Renal pelvis (tissue), 4 donors: ENCODE results near the gene XBP1. TPM values are rescaled to one million over a fixed set of nuclear protein-coding genes. Genes with fewer than 3 reads are reported as not detected.
A peak's percentile ranks its signal among the peaks of the same experiment; 100 is the strongest.
"Not testable (repeated sequence)": the region's sequence is repeated elsewhere in the genome, so short reads cannot be mapped to it uniquely, and the experiment has no call there.

ENCODE experiments used
- DNase-seq: peaks from one replicate; pipeline ENCODE4 v3.0.0-alpha.2; 2013
- polyA plus RNA-seq, 3 donors: library from polyadenylated mRNA; unstranded; fragments of 120-200 nt; gene quantifications; one replicate each; pipeline ENCODE4 v1.2.1, GENCODE V29; 2013; ENCODE audit not compliant: insufficient read length in 3 of 3

Gene XBP1
- polyA plus RNA-seq, 3 donors: 136 to 156 (median 150) TPM

DNA sequence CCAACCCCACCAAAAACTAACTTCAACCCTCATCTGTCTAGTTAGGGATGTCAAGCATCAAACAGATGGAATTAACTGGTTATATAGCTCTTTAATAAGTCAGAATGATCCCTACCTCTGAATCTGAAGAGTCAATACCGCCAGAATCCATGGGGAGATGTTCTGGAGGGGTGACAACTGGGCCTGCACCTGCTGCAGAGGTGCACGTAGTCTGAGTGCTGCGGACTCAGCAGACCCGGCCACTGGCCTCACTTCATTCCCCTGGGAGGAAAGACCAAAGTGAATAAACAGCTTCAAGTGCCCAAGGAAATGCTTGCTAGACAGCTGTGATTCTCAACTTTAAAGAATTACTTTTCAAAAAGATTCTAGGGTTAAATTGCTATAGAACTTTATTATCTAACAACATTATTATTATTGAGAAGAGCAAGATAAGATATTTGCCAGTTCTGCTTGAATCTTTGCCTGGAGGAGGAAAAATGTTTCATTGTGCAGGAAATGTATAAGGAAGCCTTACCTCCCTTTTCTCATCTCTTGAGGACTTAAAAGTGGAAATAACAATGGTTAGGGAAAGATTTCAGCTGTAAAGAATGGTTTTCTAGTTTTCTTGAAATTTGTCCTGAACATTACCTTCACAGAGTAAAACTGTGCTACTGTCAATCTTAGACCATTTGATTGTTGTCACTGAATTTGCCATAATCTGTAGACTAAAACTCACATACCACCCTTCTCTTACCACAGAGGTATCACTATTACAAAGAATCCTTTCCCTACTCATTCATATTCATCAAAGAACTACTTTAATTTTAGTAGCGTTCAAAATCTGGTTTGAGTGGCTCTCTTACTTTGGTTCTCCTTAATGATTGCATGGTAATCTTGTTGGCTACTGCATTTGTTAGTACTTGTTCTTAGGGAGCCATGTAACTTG is 4.2 kb downstream of the XBP1 start:
- no peak for DNase-seq

DNA sequence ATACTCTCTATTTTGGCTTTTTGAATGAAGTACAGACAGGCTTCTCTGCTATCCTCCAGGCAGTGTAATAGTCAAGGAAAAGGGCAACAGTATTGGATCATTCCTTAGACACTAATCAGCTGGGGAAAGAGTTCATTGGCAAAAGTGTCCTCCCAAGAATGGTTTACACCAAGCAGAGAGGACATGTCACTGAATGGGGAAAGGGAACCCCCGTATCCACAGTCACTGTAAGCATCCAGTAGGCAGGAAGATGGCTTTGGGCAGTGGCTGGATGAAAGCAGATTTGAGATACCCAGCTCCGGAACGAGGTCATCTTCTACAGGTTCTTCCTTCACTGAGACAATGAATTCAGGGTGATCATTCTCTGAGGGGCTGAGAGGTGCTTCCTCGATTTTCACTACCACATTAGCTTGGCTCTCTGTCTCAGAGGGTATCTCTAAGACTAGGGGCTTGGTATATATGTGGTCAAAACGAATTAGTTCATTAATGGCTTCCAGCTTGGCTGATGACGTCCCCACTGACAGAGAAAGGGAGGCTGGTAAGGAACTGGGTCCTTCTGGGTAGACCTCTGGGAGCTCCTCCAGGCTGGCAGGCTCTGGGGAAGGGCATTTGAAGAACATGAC is 5.2 kb downstream of the XBP1 start:
- no peak for DNase-seq

DNA sequence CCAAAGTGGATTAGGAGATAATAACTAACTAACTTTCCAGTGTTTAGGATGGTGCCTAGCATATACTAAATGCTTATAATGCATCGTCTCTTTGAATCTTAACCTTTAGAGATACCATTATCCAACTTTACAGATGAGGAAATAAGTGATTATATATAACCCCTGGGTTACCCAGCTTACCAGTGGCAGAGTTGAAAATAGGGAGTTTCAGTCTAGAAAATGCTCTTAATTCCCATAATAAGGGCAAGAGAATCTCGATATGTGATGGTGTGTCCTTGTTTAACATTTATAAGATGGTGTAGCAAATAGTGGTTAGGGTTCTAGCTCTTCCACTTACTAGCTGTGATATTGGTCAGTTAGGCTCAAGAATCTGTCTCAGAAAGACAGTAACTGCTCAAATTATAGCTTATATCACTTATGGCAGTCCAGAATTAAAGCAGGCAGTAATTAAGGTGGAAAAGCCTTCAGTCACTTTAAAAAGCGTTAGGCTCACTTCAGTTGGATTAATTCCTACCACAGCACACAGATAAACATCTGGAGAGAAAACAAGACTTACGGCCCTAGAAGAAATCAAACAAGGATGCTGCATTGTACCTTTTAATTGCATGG is 6.3 kb downstream of the XBP1 start:
- DNase-seq: no peak

DNA sequence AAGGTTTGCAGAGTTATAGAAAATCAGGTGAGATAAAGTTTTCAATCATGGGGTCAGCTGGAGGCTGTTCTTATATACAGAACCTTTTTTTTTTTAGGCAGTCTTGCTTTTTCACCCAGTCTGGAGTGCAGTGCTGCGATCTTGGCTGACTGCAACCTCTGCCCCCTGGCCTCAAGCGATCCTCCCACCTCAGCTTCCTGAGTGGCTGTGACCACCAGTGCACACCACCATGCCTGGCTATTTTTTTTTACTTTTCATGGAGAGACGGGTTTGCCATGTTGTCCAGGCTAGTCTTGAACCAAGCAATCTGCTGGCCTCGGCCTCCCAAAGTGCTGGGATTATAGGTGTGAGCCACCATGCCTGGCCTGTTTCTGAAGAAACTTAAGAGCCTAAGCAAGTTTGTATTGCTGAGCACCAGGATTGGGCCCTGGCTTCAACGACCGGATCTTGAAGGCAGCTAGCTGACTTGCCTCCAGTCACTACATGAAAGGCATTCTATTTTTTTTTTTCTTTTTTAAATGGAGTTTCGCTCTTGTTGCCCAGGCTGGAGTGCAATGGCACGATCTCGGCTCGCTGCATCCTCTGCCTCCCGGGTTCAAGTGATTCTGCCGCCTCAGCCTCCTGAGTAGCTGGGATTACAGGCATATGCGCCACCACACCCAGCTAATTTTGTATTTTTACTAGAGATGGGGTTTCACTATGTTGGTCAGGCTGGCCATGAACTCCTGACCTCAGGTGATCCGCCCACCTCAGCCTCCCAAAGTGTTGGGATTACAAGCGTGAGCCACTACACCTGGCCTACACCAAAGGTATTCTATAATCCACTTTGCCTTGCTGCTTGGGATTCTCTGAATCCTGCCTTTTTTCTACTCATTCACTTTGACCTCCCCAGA is 7.6 kb downstream of the XBP1 start:
- DNase-seq: no peak

DNA sequence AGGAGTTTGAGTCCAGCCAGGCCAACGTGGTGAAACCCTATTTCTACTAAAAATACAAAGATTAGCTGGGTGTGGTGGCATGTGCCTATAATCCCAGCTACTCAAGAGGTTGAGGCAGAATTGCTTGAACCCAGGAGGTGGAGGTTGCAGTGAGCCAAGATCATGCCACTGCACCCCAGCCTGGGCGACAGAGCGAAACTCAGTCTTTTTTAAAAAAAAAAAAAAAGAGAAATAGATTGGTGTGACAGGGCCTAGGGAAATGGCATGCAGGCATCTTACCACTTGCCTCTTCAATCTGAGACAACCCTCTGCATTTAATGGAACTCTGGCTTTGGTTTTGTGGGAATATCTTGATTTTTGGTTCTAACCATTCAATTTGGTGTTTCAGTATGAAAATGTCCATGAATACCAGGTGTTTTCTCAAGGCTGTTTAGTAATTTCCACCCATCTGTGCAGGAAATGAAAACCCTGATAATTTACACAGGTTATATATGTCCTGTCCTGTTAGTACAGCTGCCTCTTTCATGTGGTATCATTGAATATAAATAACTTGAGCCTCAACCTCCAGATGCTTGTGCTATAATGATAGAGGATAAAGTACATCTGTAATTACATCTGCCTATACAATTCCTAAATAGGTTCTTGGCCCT is 8.4 kb downstream of the XBP1 start:
- DNase-seq: no peak

DNA sequence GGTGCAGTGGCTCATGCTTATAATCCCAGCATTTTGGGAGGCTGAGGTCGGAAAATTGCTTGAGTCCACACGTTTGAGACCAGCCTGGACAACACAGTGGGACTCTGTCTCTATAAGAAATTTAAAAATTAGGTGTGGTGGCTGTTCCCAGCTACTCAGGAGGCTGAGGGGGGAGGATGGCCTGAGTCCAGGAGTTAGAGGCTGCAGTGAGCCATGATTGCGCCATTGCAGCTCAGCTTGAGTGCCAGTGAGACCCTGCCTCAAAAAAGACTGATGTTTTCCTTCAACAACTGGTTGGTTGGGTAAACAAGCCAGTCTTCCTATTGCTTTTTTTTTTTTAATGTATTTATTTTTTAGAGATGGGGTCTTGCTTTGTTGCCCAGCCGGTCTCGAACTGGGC is 9.2 kb downstream of the XBP1 start:
- no peak for DNase-seq

DNA sequence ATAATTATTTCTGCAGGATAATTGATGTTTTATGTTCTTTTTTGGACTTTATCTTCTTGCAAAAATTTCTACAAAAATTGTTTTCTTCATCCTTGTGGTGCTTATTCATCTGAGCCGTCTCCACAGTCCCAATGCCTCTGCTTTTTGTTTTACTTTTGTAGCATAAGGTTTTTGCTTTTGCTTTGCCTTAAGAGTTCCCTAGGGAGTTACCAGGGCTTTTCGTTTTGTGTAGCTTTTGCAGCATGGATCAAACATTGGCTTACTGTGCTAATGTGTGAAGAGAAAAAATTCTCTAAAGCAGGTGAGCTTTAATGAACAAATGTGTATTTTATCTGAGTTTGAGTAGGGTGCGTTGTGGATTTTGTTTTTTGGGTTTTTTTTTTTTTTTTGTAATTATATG is 11.8 kb downstream of the XBP1 start:
- DNase-seq: no peak

DNA sequence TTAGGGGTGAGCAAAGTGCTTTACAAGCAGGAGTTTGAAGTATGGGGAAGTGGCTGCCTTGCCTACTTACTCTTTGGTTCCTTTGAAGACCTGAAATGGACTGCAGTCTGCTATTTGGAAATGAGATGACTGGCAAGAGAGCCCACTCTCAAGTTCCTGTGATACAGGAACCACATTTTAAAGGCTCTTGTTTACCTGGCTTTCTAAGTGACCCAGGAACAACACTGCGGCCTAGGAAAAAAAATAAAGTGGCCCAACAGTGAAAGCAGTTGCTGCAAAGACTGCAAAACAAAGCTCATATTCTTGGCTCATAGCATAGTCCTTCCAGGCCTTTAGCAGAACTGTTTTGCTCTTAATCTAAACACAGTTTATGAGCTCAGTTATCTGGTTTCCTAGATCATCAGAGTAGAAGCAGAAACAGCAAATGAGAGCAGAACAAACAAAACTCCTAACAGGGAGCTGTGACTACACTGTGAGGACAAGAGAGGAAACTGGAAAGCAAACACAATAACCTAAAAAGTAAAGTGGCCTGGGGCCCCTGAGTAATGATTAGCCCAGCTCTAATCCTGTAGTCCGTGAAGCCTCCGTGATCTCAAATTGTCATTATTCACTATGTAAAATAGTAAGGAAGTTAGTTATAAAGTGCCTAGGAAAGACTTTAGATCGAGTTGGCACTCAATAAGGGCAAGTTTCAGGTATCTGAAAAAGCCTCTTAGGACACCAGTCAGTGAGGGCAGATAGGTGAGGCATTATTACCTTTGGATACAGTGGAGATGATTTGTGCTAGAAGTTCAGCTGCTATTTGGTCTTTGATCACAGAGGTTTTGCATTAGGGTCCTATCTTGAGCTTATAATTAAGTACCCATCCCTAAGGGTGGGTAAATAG is 16.3 kb downstream of the XBP1 start:
- no peak for DNase-seq

DNA sequence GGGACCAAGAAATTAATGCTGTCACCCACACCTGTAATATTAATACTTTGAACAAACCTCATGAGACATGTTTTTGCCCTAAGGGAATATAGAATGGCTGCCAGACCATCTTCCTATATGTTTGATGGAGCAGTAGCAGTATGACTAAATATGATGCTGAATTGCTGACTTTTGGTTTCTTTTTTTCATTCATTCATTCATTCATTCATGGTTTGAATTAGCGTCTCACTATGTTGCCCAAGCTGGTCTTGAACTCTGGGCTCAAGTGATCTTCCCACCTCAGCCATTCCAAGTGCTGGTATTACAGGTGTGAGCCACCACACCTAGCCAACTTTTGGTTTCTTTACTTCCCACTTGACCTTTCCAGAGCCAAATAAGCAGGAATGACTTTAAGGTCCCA is 20.1 kb downstream of the XBP1 start:
- DNase-seq: no peak

DNA sequence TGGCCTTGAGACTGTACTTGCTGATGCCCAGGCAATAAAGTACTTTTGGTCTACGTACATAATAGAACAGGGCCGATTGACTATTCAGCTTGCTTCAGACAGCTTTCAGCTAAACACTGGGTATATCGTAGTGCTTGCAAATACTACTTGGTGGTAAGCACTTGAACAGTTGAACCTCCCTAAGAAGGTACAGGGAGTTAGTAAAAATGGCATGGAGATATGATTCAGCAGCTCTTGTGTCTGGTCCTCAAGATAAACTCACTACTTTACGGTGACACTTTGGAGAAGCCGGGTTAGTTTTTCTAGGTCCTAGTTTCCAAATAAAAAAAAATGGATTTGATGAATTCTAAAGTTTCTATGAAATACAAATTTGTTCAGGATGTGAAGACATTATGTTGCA is 20.5 kb downstream of the XBP1 start:
- DNase-seq: no peak

DNA sequence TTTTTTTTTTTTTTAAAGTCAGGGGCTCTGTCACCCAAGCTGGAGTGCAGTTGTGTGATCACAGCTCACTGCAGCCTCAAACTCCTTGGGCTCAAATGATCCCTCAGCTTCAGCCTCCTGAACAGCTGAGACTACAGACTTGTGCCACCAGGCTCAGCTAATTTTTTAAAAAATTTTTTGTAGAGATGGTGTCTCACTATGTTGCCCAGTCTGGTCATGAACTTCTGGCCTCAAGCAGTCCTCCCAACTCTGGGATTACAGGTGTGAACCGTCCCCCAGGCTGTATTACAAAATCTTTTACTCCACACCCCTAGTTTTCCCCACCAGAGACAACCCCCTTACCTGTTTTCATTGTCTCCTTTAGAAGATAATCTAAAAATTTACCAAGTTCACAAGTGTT is 26.0 kb downstream of the XBP1 start:
- no peak for DNase-seq

DNA sequence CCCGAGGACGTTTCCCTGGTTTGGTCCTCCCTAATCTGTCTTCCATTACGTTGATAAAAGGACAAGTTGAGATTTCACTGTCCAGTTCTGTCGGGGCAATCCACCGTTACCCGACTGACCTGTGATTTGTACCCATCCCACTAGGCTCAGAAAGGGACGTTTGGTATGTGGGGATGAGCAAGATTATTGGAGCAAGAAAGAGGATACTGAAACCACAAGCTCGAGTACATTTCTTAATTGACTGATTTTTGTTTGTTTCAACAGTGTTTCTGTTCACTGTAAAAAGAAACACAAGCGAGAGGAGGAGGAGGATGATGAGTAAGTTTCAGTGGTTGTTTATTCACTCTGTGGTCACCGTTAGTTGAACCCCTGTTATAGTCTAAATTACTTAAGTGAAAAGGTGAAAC is 26.9 kb downstream of the XBP1 start:
- DNase-seq: peak; percentile 31

DNA sequence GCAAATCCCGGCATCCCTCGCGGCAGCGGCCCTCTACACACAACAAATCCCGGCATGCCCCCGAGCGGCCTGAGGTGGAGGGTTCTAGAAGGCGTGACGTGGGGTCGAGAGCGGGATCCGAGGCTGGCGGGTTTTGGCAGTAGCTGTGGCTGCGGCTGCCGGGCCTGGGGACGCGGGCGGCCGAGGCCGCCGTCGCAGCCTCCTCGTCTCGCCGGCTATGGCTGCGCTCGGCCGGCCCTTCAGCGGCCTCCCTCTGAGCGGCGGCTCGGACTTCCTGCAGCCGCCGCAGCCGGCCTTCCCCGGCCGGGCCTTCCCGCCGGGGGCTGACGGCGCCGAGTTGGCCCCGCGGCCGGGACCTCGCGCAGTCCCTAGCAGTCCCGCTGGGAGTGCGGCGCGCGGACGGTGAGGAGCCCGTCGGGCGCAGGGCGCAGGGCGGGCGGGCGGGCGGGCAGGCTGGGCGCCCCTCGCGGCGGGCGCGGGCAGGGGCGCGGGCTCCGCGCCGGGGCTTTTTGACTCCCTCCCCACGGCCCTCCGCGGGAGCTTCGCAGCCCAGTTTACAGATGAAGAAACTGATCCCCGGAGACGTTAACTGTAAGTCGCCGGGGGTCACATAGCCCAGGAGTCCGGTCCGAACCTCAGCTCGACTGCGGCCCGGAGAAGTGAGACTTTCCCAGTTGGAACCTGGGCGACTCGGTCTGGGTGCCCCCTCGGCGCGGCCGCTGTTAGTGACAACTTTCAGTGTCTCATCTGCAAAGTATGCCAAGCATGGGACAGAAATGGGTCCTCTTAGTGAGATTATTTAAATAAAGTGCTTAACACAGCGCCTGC is 27.5 kb downstream of the XBP1 start, which contains the start of gene CCDC117:
Gene CCDC117, plus strand, starts transcription at position 63 of the 828 bp plus-strand sequence. Its CDS starts 155 bp downstream, at position 218.
- DNase-seq: peak; percentile 97

DNA sequence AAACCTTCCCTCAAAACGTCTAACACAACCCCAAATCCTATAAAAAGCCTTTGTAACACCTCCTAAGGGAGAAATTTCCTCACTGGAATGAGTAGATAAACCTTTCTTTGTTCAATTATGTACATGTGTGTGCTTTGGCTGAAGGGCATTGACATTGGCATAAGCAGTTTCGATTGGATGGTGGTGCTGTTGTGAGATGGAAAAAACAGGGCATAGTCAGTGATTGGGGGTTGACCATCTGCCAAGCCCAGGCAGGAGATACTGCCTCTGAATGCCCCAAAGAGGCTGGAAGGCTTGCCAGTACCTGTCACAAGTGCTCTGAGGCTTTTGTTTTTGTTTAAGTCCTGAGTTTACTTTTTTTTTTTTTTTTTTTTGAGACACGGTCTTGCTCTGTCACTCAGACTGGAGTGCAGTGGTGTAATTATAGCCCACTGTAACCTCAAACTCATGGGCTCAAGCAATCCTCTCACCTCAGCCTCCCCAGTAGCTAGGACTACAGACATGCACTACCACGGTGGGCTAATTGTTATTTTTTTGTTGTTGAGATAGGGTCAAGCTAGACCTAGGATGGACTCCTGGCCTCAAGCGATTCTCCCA is 29.1 kb downstream of the XBP1 start:
- no peak for DNase-seq

DNA sequence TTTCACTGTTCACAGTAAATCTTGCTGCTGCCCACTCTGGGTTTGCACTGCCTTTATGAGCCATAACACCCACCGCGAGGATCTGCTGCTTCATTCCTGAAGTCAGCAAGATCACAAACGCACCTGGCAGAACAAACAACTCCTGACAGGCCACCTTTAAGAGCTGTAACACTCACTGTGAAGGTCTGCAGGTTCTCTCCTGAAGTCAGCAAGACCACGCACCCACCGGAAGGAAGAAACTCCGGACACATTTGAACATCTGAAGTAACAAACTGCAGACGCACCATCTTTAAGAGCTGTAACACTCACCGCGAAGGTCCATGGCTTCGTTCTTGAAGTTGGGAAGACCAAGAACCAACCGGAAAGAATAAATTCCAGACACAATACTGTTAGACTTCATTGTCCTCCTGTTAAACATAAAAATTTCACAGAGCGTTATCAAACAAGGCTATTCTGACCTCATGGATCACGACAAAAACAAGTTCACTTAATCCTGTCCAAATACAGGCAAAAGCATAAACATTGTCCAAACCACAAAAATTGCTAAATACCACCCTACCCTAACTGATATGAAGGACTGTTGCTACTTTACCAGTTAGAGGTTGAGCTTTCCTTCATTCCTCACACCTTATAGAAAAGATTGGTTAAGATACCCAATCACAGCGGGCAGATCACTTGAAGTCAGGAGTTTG is 30.8 kb downstream of the XBP1 start:
- no peak for DNase-seq

DNA sequence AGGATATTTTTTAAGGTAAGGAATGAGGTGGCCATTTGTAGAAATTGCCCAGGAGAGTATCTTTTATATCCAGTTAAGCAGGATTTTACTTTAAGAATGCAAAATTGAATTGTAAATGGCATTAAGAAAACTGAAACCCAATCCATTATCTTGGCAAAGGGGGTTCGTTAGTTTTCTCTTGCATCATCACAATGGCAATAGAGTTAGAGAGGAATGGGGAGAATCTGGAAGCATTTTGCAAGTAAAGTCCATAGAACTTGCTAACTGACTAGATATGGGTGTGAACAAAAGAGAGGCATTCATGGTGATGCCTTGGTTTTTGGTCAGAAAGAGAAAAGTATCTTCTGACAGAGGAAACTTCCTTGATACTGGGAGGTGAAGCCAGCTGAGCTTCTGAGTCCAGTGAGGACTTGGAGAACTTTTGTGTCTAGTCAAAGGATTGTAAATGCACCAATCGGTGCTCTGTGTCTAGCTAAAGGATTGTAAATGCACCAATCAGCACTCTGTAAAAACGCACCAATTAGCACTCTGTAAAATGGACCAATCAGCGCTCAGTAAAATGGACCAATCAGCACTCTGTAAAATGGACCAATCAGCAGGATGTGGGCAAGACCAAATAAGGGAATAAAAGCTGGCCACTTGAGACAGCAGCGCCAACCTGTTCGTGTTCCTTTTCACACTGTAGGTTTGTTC is 31.5 kb downstream of the XBP1 start:
- DNase-seq: no peak

DNA sequence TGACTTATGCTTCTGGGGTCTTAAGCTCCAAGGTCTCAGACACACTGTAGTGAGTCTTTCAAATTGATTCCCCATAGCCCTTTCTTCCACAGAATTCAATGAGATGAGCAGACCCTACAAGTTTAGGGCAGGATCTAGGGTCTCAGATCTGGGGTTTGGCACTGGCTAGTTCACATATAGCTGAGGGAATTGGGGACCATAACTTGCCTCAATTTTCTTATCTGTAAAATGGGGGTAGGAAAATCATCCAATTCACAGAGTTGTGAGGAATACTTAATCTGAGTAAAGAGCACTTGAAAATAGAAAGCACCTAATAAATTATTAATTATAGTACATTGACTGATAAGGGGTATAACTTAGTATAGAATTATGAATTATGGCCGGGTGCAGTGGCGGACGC is 33.7 kb downstream of the XBP1 start:
- DNase-seq: no peak

DNA sequence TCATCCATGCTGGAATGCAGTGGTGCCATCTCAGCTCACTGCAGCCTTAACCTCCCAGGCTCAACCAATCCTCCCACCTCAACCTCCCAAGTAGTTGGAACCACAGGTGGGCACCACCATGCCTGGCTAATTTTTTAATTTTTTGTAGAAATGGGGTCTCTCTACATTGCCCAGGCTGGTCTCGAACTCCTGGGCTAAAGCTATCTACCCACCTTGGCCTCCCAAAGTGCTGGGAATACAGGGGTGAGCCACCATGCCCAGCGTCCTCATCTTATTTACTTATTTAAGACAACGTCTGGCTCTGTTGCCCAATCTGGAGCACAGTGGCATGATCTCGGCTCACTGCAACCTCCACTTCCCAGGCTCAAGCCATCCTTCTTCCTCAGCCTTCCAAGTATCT is 38.4 kb downstream of the XBP1 start:
- not testable (repeated sequence) for DNase-seq
